ENCODE measurements around the gene ALG3. TPM values are rescaled to one million over a fixed set of nuclear protein-coding genes. Genes with fewer than 3 reads are reported as not detected.

Gene ALG3
- total and polyA plus RNA-seq, 9 of the 15 experiments (the other 6 are each of a cell fraction or from before 2014, with no cell fraction given): 37.5 to 107 (median 80.1) TPM

DNA sequence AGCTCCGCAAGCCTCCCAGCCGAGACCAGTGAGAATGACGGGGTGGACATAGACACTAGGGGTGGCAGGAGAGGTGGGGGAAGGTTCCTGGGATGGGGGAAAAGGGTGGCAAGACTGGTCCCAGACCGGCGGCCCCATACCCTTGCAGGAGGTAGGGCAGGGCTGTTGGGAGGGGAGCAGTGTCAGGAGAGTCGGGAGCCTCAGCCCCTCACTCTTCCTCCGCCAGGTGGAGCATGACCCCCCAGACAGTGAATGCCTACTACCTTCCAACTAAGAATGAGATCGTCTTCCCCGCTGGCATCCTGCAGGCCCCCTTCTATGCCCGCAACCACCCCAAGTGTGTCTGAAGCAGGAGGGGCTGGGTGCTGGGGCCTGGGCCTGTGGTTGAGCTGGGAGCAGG, 41.6 kb upstream of the ALG3 start:
- H3K27ac ChIP-seq (ENCODE audit: extremely low read depth, low read depth, low read length): no peak overlapping the region
- TF ChIP-seq RNF2 (IDR thresholded peaks at IDR 0.05) (no peak), ZNF75A (CRISPR knock-in tag; IDR thresholded peaks at IDR 0.05) (no peak), NFIX (CRISPR knock-in tag; IDR thresholded peaks at IDR 0.05; ENCODE audit: low read depth) (no peak), TRIM24 (IDR thresholded peaks at IDR 0.05) (no peak), TFAM (CRISPR knock-in tag; conservative IDR thresholded peaks at IDR 0.05) (no peak)
- FAIRE-seq (no peak), DNase-seq (ENCODE audit: extremely low read depth in 1 of 4, low spot score in 3 of 4) (no peak), ATAC-seq (no peak)
- H3K27me3 ChIP-seq (ENCODE audit: control insufficient read depth in 2 of 2, insufficient read depth in 2 of 2, low read length in 2 of 2): peaks cover 22 to 40% of the 10 kb centered on the region in 2 experiments
- 45% methylated on average over 10 of the region's 10 CpGs for WGBS (ENCODE audit: insufficient coverage, low coverage, missing lambda C conversion rate)
- peaks cover 0 to 12% of the 10 kb centered on the region in 2 experiments; a peak in 2 of 5 replicates for H3K4me1 ChIP-seq (replicated peaks in 1 of 2; ENCODE audit: control insufficient read depth in 2 of 2, insufficient read depth in 2 of 2, low read length in 2 of 2)
- ChIA-PET CTCF (ENCODE audit: low intra/inter-chr PET ratio) (interaction anchor here (1.0 kb wide), 1 partner anchor 40 kb away, joined by 8 read pairs; the partner anchor contains the start of gene EEF1AKMT4), POLR2A (interaction anchor here (0.6 kb wide), 1 partner anchor 406 kb away, joined by 5 read pairs; the partner anchor contains the start of gene PARL)
- H2AFZ ChIP-seq (ENCODE audit: low read depth, low read length): no peak overlapping the region
- no peaks in the 10 kb centered on the region for H3K79me2 ChIP-seq (ENCODE audit: control insufficient read depth, insufficient read depth, low read length)
- no TSS peak for BruUV-seq (replicated peaks)
- H4K20me1 ChIP-seq (replicated peaks; ENCODE audit: control insufficient read depth, insufficient read depth, low read length): peaks cover 5% of the 10 kb centered on the region; the same call in 1 of the 2 replicates
- H3K36me3 ChIP-seq (ENCODE audit: control insufficient read depth, insufficient read depth, low read length): no peaks in the 10 kb centered on the region
- intact Hi-C loops (cut with micrococcal nuclease) (no loop called here), in situ Hi-C loops (cut with MboI) (no loop called here)
- H3K4me2 ChIP-seq (ENCODE audit: insufficient read depth, low read length): no peak overlapping the region
- H3K4me3 ChIP-seq: no peak overlapping the region
- no peaks in the 10 kb centered on the region for H3K9me3 ChIP-seq (replicated peaks; ENCODE audit: control insufficient read depth, insufficient read depth, low read depth, low read length)
- H3K9ac ChIP-seq (ENCODE audit: insufficient read depth in 1 of 2, low read depth in 2 of 2, low read length in 2 of 2): 0 out of 4 replicates have a peak overlapping the region, but pooled peaks of 1 of the 2 experiments have one; percentile 19
- H3K9me1 ChIP-seq (ENCODE audit: control insufficient read depth, insufficient read depth, low read length): no peaks in the 10 kb centered on the region

DNA sequence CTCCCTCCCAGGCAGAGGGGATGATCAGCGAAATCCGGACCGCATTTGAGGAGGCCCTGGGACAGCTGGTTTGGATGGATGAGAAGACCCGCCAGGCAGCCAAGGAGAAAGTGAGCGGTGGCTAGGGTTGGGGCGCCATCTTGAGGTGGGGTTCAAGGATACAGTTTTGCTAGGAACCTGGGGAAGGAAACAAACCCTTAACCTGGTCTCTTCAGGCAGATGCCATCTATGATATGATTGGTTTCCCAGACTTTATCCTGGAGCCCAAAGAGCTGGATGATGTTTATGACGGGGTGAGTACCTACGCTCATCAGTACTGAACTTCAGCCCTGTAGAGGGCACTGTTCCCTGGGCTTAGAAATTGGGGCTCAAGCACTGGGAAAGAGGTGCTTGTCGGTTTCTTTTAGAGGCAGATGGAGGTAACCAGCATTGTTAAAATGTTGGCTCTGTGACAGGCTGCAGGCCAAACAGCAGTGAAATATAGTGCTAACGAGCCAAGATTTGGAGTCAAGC, 40.7 kb upstream of the ALG3 start:
- no peak overlapping the region for H3K9ac ChIP-seq (ENCODE audit: insufficient read depth in 1 of 2, low read depth in 2 of 2, low read length in 2 of 2)
- peak; percentile 75 to 82 (median 78) for DNase-seq (ENCODE audit: extremely low read depth in 1 of 4, low spot score in 3 of 4)
- intact Hi-C loops (cut with micrococcal nuclease): loop anchor here (1.0 to 5.0 kb wide), 2 partner anchors 247 to 394 kb away; no protein-coding TSS in a partner anchor
- TF ChIP-seq POLR2H (tag; IDR thresholded peaks at IDR 0.05; ENCODE audit: low read depth): no peak
- TF ChIP-seq GABPB1 (CRISPR knock-in tag; IDR thresholded peaks at IDR 0.05): 0 out of 2 replicates have a peak, but pooled peaks have one; percentile 20
- TF ChIP-seq, protein P1, sequence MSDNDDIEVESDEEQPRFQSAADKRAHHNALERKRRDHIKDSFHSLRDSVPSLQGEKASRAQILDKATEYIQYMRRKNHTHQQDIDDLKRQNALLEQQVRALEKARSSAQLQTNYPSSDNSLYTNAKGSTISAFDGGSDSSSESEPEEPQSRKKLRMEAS (CRISPR knock-in tag; IDR thresholded peaks at IDR 0.05): 0 out of 2 replicates have a peak, but pooled peaks have one; percentile 26
- TF ChIP-seq ZNF274 (IDR thresholded peaks at IDR 0.05; ENCODE audit: borderline replicate concordance, low read depth, low read length): no peak
- TF ChIP-seq, protein P2, sequence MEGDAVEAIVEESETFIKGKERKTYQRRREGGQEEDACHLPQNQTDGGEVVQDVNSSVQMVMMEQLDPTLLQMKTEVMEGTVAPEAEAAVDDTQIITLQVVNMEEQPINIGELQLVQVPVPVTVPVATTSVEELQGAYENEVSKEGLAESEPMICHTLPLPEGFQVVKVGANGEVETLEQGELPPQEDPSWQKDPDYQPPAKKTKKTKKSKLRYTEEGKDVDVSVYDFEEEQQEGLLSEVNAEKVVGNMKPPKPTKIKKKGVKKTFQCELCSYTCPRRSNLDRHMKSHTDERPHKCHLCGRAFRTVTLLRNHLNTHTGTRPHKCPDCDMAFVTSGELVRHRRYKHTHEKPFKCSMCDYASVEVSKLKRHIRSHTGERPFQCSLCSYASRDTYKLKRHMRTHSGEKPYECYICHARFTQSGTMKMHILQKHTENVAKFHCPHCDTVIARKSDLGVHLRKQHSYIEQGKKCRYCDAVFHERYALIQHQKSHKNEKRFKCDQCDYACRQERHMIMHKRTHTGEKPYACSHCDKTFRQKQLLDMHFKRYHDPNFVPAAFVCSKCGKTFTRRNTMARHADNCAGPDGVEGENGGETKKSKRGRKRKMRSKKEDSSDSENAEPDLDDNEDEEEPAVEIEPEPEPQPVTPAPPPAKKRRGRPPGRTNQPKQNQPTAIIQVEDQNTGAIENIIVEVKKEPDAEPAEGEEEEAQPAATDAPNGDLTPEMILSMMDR (IDR thresholded peaks at IDR 0.05 in 2 of 3, conservative IDR thresholded peaks at IDR 0.05 in 1 of 3; ENCODE audit: insufficient read depth in 2 of 3, low read depth in 1 of 3, low read length in 3 of 3): peak; percentile 84 to 92 (median 84)
- TF ChIP-seq, protein P3, sequence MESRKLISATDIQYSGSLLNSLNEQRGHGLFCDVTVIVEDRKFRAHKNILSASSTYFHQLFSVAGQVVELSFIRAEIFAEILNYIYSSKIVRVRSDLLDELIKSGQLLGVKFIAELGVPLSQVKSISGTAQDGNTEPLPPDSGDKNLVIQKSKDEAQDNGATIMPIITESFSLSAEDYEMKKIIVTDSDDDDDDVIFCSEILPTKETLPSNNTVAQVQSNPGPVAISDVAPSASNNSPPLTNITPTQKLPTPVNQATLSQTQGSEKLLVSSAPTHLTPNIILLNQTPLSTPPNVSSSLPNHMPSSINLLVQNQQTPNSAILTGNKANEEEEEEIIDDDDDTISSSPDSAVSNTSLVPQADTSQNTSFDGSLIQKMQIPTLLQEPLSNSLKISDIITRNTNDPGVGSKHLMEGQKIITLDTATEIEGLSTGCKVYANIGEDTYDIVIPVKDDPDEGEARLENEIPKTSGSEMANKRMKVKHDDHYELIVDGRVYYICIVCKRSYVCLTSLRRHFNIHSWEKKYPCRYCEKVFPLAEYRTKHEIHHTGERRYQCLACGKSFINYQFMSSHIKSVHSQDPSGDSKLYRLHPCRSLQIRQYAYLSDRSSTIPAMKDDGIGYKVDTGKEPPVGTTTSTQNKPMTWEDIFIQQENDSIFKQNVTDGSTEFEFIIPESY (CRISPR knock-in tag; IDR thresholded peaks at IDR 0.05): peak; percentile 26; the same call in 1 of the 2 replicates

More for the DNA sequence above, 40.7 kb upstream of the ALG3 start:
- no TSS peak for BruUV-seq (replicated peaks)
- in situ Hi-C loops (cut with MboI): loop anchor here (5.0 kb wide), 1 partner anchor 397 kb away; no protein-coding TSS in a partner anchor
- CTCF ChIA-PET (ENCODE audit: low intra/inter-chr PET ratio): interaction anchor here (0.6 to 2.0 kb wide), 3 partner anchors 39 to 394 kb away, joined by 3 to 13 read pairs (median 8); partner anchors contain the start of gene EEF1AKMT4
- Histone ChIP-seq H3K27me3 (ENCODE audit: control insufficient read depth in 2 of 2, insufficient read depth in 2 of 2, low read length in 2 of 2) (peaks cover 23 to 47% of the 10 kb centered on the region in 2 experiments), H3K9me3 (replicated peaks; ENCODE audit: control insufficient read depth, insufficient read depth, low read depth, low read length) (no peaks in the 10 kb centered on the region), H4K20me1 (replicated peaks; ENCODE audit: control insufficient read depth, insufficient read depth, low read length) (peaks cover 12% of the 10 kb centered on the region; the same call in 1 of the 2 replicates), H2AFZ (ENCODE audit: low read depth, low read length) (peak overlapping the region; percentile 13; the same call in 1 of the 2 replicates), H3K27ac (ENCODE audit: extremely low read depth, low read depth, low read length) (no peak overlapping the region), H3K4me2 (ENCODE audit: insufficient read depth, low read length) (no peak overlapping the region; the same call in 1 of the 2 replicates), H3K9me1 (ENCODE audit: control insufficient read depth, insufficient read depth, low read length) (no peaks in the 10 kb centered on the region), H3K36me3 (ENCODE audit: control insufficient read depth, insufficient read depth, low read length) (no peaks in the 10 kb centered on the region), H3K79me2 (ENCODE audit: control insufficient read depth, insufficient read depth, low read length) (no peaks in the 10 kb centered on the region), H3K4me3 (no peak overlapping the region), H3K4me1 (replicated peaks in 1 of 2; ENCODE audit: control insufficient read depth in 2 of 2, insufficient read depth in 2 of 2, low read length in 2 of 2) (peaks cover 0 to 12% of the 10 kb centered on the region in 2 experiments; a peak in 2 of 5 replicates)
- ATAC-seq (peak; percentile 90), FAIRE-seq (peak; percentile 94)
- POLR2A ChIA-PET: no interaction called here
- 5% methylated on average over 10 of the region's 10 CpGs for WGBS (ENCODE audit: insufficient coverage, low coverage, missing lambda C conversion rate)

Measured in K562 (cell line).